Central memory CD8-positive, alpha-beta T cell (primary cell): Measurements from ENCODE around the gene SPDYC.

Experiments
- ATAC-seq: fragments of 150-1000 bp; cut with Tn5 transposase; replicated peaks from 2 replicates; pipeline ENCODE4 v1.10.0; 2022; ENCODE audit warnings: mild to moderate bottlenecking, moderate FRiP score, moderate number of reproducible peaks; ENCODE audit not compliant: poor library complexity, severe bottlenecking; ENCODE audit errors: extremely low read depth
- DNase-seq, 2 donors: peaks; one replicate each; pipeline ENCODE4 v3.0.0; 2021; ENCODE audit warnings: low spot score in 2 of 2
- H3K27ac Mint-ChIP-seq: one replicate; pipeline ENCODE4 v1.8.0; 2022; ENCODE audit warnings: low read depth, mild to moderate bottlenecking, moderate library complexity, mixed read lengths
- H3K27me3 Mint-ChIP-seq: one replicate; pipeline ENCODE4 v1.8.0; 2022; ENCODE audit warnings: mixed read lengths
- H3K36me3 Mint-ChIP-seq: one replicate; pipeline ENCODE4 v1.8.0; 2022; ENCODE audit warnings: mild to moderate bottlenecking, moderate library complexity, mixed read lengths; ENCODE audit not compliant: insufficient read depth
- H3K4me1 Mint-ChIP-seq: one replicate; pipeline ENCODE4 v1.8.0; 2022; ENCODE audit warnings: mixed read lengths
- H3K4me3 Mint-ChIP-seq: one replicate; pipeline ENCODE4 v1.8.0; 2022; ENCODE audit warnings: mild to moderate bottlenecking, moderate library complexity, mixed read lengths
- H3K9me3 Mint-ChIP-seq: one replicate; pipeline ENCODE4 v1.8.0; 2022; ENCODE audit warnings: mixed read lengths

Gene SPDYC

GRCh38 chr11:65207918-65208784 lies 38.1 kb downstream of the SPDYC start:
- DNase-seq (no peak), ATAC-seq (no peak)
- Mint-ChIP-seq H3K27me3 (no peaks in the 10 kb centered on the region), H3K27ac (peak overlapping the region; percentile 32), H3K4me3 (no peak overlapping the region), H3K4me1 (peaks cover 15% of the 10 kb centered on the region), H3K36me3 (peaks cover 27% of the 10 kb centered on the region), H3K9me3 (no peaks in the 10 kb centered on the region)

- Mint-ChIP-seq H3K9me3 (no peaks in the 10 kb centered on the region), H3K4me1 (peaks cover 22% of the 10 kb centered on the region), H3K27me3 (no peaks in the 10 kb centered on the region), H3K27ac (no peak overlapping the region), H3K36me3 (peaks cover 25% of the 10 kb centered on the region), H3K4me3 (no peak overlapping the region)
- DNase-seq (no peak), ATAC-seq (no peak)
Measured at GRCh38 chr11:65208785-65209710, 39.0 kb downstream of the SPDYC start.

- no peak overlapping the region for H3K27ac Mint-ChIP-seq
- H3K4me1 Mint-ChIP-seq: peaks cover 30% of the 10 kb centered on the region
- H3K9me3 Mint-ChIP-seq: no peaks in the 10 kb centered on the region
- H3K27me3 Mint-ChIP-seq: no peaks in the 10 kb centered on the region
- ATAC-seq (no peak), DNase-seq (no peak)
- H3K4me3 Mint-ChIP-seq: no peak overlapping the region
- H3K36me3 Mint-ChIP-seq: peaks cover 23% of the 10 kb centered on the region
Measured at GRCh38 chr11:65209711-65210360, 39.8 kb downstream of the SPDYC start.

GRCh38 chr11:65210361-65210731 lies 40.3 kb downstream of the SPDYC start:
- H3K27ac Mint-ChIP-seq: no peak overlapping the region
- H3K9me3 Mint-ChIP-seq: no peaks in the 10 kb centered on the region
- H3K4me1 Mint-ChIP-seq: peaks cover 31% of the 10 kb centered on the region
- no peak for DNase-seq
- ATAC-seq: no peak
- no peak overlapping the region for H3K4me3 Mint-ChIP-seq
- peaks cover 23% of the 10 kb centered on the region for H3K36me3 Mint-ChIP-seq
- no peaks in the 10 kb centered on the region for H3K27me3 Mint-ChIP-seq

- no peak for DNase-seq
- Mint-ChIP-seq H3K9me3 (no peaks in the 10 kb centered on the region), H3K27ac (no peak overlapping the region), H3K27me3 (no peaks in the 10 kb centered on the region), H3K36me3 (peaks cover 20% of the 10 kb centered on the region), H3K4me1 (peaks cover 35% of the 10 kb centered on the region), H3K4me3 (no peak overlapping the region)
- ATAC-seq: no peak
Measured at GRCh38 chr11:65210748-65211147, 40.7 kb downstream of the SPDYC start.

- H3K27me3 Mint-ChIP-seq: no peaks in the 10 kb centered on the region
- H3K4me1 Mint-ChIP-seq: peaks cover 36% of the 10 kb centered on the region
- DNase-seq (no peak), ATAC-seq (no peak)
- peaks cover 19% of the 10 kb centered on the region for H3K36me3 Mint-ChIP-seq
- H3K9me3 Mint-ChIP-seq: no peaks in the 10 kb centered on the region
- no peak overlapping the region for H3K4me3 Mint-ChIP-seq
- no peak overlapping the region for H3K27ac Mint-ChIP-seq
Measured at GRCh38 chr11:65211293-65212105, 41.5 kb downstream of the SPDYC start.

- Mint-ChIP-seq H3K4me3 (no peak overlapping the region), H3K9me3 (no peaks in the 10 kb centered on the region), H3K36me3 (peaks cover 14% of the 10 kb centered on the region), H3K4me1 (peaks cover 36% of the 10 kb centered on the region), H3K27me3 (no peaks in the 10 kb centered on the region), H3K27ac (no peak overlapping the region)
- ATAC-seq: no peak
- no peak for DNase-seq
Measured at GRCh38 chr11:65212226-65212801, 42.3 kb downstream of the SPDYC start.

GRCh38 chr11:65213322-65214211 lies 43.5 kb downstream of the SPDYC start:
- ATAC-seq (peak; percentile 74), DNase-seq (no peak)
- Mint-ChIP-seq H3K4me1 (peaks cover 36% of the 10 kb centered on the region), H3K9me3 (no peaks in the 10 kb centered on the region), H3K27me3 (no peaks in the 10 kb centered on the region), H3K4me3 (peak overlapping the region; percentile 21), H3K27ac (peak overlapping the region; percentile 29), H3K36me3 (peaks cover 13% of the 10 kb centered on the region)

GRCh38 chr11:65214212-65214845 lies 44.3 kb downstream of the SPDYC start:
- peaks cover 33% of the 10 kb centered on the region for H3K4me1 Mint-ChIP-seq
- peak overlapping the region; percentile 48 for H3K4me3 Mint-ChIP-seq
- H3K27ac Mint-ChIP-seq: peak overlapping the region; percentile 66
- peaks cover 9% of the 10 kb centered on the region for H3K36me3 Mint-ChIP-seq
- no peak for DNase-seq
- no peaks in the 10 kb centered on the region for H3K9me3 Mint-ChIP-seq
- no peaks in the 10 kb centered on the region for H3K27me3 Mint-ChIP-seq
- ATAC-seq: no peak

GRCh38 chr11:65215441-65216076 lies 45.5 kb downstream of the SPDYC start:
- no peak for DNase-seq
- no peak overlapping the region for H3K4me3 Mint-ChIP-seq
- no peaks in the 10 kb centered on the region for H3K27me3 Mint-ChIP-seq
- no peaks in the 10 kb centered on the region for H3K9me3 Mint-ChIP-seq
- peak overlapping the region; percentile 75 for H3K27ac Mint-ChIP-seq
- no peak for ATAC-seq
- peaks cover 41% of the 10 kb centered on the region for H3K4me1 Mint-ChIP-seq
- peaks cover 7% of the 10 kb centered on the region for H3K36me3 Mint-ChIP-seq
